SW 1271 (cell line): ENCODE measurements around the gene CHRM5.
"Not testable (repeated sequence)": the region's sequence is repeated elsewhere in the genome, so short reads cannot be mapped to it uniquely, and the experiment has no call there.

Experiments
- DNase-seq, 2 experiments: peaks; one replicate each; lab custom pipeline; 2025; lab: John Stamatoyannopoulos, UW

Gene CHRM5

DNA sequence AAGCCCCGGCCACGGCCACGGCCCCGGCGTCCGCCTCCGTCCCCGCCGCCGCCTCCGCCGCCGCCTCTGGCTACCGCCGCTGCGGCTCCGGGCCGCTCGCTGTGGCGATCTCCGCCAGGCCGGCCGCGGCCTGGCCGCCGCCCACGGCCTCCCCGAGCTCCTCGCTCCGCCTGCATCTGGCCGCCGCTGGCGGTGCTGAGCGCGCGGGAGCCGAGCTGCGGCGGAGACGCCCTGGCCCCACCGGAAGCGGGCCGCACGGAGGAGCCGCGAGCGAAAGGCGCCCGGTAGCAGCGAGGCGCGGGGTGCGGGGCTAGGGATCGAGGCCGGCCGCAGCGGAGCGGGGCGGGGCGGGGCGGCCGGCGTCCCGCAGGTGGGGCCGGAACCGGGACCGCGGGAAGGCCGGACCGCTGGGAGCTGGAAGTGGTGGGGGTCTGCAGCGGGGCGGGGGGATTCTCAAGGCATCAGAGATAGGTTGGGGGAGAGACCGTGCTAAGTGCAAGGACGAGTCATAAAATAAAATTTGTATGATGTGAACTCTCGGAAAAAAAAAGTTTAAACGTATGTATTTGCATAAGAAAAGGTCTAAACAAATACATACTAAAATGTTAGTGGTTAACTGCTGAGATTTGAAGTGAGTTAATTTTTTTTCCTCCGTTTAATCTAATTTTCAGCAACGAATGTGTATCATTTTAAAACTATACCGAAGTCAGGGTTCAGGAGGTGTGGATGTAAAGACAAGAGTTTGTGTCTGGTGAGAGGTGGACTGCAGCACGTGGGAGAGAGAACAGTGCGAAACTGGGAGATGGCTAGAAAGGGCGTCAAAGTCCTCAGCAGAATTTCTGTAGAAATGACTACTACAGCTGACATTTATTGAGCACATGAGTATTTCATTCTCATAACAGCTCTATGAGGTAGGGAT lies 70.8 kb downstream of the CHRM5 start, which contains the start of gene AVEN:
Gene AVEN, minus strand, starts transcription at position 334 of the 919 bp plus-strand sequence. Its CDS starts 158 bp downstream, at position 176.
- DNase-seq, result no peak

- no peak for DNase-seq
These were observed 71.5 kb downstream of the CHRM5 start for GRCh38 chr15:34039790-34040113.

DNA sequence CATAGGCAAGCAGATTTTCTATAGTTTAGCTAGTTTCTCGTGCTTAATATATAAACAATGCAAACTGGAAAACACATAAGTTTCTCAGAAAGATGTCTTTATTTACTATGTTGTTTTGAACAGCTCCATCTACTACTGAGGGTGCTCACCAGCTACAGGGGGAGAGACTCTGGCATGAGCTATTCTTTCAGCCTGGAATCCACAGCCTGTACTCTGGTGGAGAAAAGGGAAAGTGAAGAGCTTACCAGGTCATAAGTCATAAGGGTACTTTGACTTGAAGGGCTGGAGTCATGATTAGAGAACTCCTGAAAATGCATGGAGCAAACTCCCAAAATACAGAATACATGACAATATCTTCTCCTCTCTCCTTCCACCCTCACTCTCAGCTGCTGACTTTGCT lies 75.1 kb downstream of the CHRM5 start:
- no peak for DNase-seq

- no peak for DNase-seq
These were observed 75.5 kb downstream of the CHRM5 start for GRCh38 chr15:34043813-34044212.

DNA sequence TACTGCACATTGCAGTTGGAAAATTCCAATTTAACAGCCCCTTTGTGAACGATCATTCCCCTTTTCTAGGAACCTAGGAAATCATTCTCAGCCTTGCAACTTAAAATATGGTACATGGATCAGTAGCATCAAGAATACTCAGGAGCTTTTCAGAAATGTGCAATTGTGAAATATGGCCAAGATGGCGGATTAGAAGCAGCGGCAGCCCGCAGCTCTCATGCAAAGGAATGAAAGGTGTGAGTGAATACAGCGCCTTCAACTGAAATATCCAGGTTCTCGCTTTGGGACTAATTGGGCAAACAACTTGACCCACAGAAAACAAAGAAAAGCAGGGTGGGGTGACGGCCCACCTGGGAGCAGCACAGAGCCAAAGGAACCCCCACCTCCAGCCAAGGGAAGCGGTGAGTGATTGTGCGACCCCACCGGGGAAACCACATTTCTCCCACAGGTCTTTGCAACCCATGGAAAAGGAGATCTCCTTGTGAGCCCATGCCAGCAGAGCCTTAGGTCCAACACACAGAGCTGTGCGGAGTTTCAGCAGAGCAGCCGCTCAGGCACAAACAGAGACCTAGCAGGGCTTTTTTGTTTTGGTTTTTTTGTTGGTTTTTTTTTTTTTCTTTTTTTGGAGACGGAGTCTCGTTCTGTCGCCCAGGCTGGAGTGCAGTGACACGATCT lies 78.3 kb downstream of the CHRM5 start:
- DNase-seq, result no peak

GRCh38 chr15:34047893-34048775 lies 79.8 kb downstream of the CHRM5 start:
- DNase-seq, result no peak

DNA sequence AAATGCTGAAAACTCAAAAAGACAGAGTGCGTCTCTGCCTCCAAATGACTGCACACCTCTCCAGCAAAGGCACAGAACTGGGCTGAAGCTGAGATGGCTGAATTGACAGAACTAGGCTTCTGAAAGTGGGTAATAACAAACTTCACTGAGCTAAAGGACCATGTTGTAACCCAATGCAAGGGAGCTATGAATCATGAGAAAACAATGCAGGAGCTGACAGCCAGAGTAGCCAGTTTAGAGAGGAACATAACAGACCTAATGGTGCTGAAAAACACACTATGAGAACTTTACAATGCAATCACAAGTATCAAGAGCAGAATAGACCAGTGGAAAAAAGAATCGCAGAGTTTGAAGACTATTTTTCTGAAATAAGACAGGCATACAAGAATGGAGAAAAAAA lies 80.8 kb downstream of the CHRM5 start:
- DNase-seq, result no peak

- not testable (repeated sequence) for DNase-seq
These were observed 82.1 kb downstream of the CHRM5 start for GRCh38 chr15:34050385-34050784.

DNA sequence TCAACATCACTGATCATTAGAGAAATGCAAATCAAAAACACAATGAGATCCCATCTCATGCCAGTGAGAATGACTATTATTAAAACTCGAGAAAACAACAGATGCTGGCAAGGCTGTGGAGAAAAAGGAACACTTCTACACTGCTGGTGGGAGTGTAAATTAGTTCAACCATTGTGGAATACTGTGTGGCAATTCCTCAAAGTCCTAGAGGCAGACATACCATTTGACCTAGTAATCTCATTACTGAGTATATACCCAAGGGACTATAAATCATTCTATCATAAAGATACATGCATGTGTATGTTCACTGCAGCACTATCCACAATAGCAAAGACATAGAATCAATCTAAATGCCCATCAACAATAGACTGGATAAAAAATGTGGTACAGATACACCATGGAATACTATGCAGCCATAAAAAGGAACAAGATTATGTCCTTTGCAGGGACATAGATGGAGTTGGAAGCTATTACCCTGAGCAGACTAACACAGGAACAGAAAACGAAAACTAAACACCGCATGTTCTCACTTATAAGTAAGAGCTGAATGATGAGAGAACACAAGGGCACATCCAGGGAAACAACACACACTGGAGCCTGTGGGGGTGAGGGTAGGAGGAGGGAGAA lies 85.9 kb downstream of the CHRM5 start:
- DNase-seq, result no peak

GRCh38 chr15:34055868-34056595 lies 87.7 kb downstream of the CHRM5 start:
- peak in 1 of 2 experiments; percentile 20 for DNase-seq

DNA sequence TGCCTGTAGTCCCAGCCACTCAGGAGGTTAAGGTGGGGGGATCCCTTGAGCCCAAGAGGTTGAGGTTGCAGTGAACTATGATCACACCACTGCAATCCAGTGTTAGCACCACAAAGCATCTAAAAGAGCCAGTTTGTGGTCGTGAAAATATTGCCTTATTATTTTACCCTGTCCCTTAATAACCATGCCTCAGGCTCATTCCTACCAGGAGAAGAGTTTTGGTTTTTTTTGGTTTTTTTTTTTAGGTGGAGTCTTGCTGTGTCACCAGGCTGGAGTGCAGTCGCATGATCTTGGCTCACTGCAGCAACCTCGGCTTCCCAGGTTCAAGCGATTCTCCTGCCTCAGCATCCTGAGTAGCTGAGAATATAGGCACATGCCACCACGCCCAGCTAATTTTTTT lies 88.6 kb downstream of the CHRM5 start:
- DNase-seq, result no peak

GRCh38 chr15:34059476-34059875 lies 91.2 kb downstream of the CHRM5 start:
- DNase-seq, result no peak

DNA sequence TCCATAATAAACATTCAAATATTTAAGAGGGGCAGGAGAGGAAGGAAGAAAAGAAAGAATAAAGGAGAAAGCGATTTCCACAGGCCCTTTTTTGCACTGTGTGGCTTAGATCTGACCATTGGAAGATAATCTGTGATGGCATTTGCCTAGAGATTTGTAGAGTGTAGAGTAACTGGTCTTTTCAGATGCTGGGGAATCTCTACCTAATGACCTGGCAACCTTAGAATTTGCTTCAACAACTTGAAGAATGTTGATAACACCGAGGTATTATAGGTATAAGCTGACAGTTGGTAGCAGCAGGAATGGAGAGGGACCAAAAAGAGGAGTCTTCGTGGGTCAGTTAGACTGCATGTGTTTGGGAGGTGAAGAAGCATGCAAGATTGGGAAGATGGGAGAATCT lies 91.6 kb downstream of the CHRM5 start:
- no peak for DNase-seq

- no peak for DNase-seq
These were observed 96.1 kb downstream of the CHRM5 start for GRCh38 chr15:34064438-34064837.

DNA sequence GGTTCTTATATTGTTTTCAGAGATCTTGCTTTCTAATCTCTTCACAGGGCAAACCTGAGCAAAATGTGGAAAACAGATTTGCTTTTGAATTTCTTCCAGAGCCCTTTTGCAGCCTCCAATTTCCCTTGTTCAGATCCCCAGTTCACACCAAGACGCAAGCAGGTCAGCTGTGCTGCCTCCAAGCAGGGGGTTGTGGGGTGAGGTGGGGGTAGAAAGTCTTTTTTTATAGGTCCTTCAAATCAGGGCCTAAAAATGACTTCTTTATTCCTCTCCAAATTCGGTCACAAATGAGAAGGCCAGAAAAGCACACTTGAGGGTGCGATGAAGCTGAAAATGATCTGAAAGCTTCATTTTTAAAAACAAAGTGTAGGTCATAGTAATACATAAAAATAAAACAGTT lies 97.0 kb downstream of the CHRM5 start:
- no peak for DNase-seq

DNA sequence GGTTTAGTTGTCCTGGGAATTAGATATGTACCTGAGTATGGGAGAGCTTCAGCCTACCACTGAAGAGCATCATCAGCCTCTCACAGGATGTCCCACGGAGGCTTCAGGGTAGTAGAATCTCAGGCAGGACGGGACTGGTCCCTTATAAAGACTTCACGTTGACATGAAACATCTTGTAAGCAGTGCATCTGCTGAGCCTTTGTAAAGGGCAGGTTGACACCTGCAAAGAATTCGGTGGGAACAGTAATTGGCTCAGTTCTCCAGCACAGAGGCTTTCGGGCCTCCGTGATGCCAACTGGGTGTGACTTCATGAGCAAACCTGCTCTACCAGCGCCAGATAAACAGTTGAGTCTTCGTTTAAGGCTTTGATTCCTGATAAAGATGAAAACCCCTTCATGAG lies 97.6 kb downstream of the CHRM5 start:
- DNase-seq, result no peak

DNA sequence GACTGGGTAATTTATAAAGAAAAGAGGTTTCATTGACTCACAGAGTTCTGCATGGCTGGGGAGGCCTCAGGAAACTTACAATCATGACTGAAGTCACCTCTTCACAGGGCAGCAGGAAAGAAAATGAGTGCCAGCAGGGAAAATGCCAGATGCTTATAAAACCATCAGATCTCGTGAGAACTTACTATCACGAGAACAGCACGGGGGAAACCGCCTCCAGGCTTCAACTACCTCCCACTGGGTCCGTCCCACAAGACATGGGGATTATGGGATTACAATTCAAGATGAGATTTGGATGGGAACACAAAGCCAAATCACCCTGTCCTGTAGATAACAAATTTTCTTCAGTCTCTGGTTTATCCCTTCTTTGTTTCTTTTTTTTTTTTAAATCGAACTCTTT lies 101.7 kb downstream of the CHRM5 start:
- DNase-seq, result no peak

- no peak for DNase-seq
These were observed 108.5 kb downstream of the CHRM5 start for GRCh38 chr15:34076785-34077184.

DNA sequence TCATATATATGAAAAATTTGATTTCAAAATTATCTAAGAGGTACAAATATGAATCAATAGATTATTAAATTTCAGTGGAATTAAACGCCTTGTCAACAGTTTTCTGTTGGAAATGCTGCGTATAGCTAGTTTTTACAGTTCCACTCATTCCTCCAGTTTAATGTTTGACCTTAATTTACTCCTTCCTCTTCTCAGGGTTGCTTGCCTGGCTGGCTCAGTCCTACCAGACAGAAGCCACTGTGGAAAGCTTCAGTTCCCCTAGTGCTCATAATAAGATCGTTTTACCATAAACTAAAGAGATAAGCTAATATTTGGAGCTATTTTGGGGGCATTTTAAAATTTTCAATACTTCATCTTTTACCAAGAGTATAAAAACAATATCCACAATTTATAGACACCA lies 110.6 kb downstream of the CHRM5 start:
- no peak for DNase-seq

DNA sequence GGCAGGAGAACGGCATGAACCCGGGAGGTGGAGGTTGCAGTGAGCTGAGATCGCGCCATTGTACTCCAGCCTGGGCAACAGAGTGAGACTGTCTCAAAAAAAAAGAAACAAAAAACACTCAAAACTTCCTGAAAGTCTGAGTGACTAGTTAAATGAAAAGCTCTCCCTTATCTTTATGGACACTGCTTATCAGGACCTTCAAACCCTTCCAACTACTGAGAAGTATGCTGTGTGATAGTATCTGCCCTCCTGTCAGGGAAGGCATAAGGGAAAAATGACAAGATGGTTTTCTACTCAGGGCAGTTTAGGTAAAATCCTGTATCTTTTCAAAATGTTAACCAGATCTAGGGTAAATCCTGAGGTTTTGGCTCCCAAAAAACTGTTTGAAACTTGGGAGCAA lies 111.6 kb downstream of the CHRM5 start:
- DNase-seq, result no peak

DNA sequence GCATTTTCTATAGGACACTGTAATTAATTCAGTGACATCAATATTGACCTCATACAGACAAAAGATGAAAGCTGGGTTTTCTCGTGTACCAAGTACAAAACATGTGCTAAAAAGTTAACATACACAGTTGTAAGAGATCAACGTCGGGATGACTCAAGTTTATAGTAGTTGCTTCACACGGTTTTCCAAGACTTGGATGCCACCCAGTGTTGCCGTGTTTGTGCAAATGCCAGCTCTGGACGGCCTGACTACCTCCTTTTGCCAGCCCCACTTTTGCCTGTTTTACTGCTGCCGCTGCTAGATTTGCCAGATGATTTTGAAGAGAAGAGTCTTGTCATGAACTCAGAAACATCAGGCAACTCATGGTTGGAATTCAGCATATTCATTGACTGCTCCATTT lies 115.8 kb downstream of the CHRM5 start:
- no peak for DNase-seq
